ENCODE results near the gene BRI3BP.
"Not testable (repeated sequence)": the region's sequence is repeated elsewhere in the genome, so short reads cannot be mapped to it uniquely, and the experiment has no call there.

Gene BRI3BP

DNA sequence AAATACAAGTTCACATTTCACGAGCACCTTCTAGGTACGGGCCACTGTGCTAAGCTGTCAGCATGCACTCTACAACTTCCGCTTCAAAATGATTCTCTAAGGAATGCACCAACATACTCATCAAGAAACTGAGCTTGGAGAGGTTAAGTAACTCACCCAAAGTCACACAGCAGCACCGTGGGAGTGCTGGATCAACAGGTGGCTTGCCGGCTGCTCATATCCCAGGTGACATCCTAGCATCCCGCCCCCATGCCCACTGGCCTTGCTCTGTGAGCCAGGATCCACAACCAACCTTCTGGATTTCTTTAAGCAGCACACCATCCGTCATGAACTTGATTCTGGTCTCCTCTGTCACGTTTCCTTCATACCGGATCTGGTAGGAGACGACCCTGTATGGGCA lies 21.2 kb upstream of the BRI3BP start:
- no peak for DNase-seq (ENCODE audit: low read depth)

DNA sequence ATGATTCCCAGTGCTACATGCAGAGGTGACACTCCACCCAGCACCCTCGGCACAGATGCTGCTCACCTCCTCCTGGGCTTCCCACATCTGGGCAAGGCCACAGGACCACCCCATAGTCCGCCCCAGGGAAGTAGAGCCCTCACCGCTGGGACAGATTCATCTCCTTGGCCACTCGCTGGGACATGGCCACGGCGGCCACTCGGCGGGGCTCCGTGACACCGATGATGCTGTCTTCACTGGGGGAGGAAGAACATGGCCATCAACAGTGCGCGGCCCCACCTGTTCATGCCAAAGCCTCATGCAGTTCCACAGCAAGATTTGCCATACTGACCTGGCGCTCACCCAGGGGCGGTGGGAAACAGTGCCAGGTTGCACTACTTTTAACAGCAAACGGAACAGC lies 18.2 kb upstream of the BRI3BP start:
- DNase-seq (ENCODE audit: low read depth): no peak

GRCh38 chr12:124976999-124977398 lies 16.4 kb upstream of the BRI3BP start:
- DNase-seq (ENCODE audit: low read depth): no peak

GRCh38 chr12:124979568-124979967 lies 13.9 kb upstream of the BRI3BP start:
- DNase-seq (ENCODE audit: low read depth): no peak

DNA sequence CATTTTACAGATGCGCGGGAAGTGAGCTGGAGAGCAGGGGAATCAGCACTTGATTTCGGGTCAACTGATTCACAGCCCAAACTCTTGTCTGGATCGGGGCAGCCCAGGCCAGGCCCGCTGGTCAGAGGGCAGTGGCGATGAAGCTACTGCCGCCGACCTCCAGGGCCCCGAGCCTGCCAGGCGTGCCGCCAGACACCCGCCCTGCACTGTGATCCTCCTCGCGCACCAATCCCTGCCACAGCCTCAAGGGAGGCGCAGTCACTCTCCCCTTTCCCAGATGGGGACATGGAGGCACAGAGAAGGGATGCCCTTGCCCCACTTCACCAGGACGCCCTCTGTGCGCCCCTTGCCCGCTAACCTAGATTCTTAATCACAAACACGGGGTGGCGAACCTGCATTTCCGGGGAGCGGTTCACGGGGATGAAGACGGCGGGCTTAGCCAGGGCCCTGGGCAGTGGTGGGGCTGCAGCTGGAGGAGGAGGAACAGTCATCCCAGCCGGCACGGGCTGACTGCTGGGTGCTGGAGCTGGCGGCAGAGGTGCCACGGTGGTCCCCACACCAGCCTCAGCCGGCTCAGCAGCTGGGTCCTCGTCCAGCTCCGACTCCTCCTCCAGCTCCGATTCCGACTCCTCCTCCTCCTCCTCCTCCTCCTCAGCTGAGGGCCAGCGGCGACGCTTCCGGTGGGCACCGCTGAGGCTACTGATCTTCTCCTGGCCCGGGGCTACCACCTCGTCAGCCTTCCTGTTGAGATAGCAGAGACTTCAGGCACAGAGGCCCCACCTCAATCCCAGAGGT lies 13.2 kb upstream of the BRI3BP start:
- no peak for DNase-seq (ENCODE audit: low read depth)

DNA sequence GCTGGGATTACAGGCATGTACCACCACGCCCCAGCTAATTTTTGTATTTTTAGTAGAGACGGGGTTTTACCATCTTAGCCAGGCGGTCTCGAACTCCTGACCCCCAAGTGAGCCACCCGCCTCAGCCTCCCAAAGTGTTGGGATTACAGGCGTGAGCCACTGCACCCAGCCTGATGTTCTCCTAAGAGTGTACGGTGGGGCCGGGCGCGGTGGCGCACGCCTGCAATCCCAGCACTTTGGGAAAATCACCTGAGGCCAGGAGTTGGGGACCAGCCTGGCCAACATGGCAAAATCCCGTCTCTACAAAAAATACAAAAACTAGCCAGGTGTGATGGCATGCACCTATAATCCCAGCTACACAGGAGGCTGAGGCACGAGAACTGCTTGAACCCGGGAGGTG lies 6.6 kb upstream of the BRI3BP start:
- not testable (repeated sequence) for DNase-seq (ENCODE audit: low read depth)

- peak; percentile 79 for DNase-seq (ENCODE audit: low read depth)
These were observed 395 bp upstream of the BRI3BP start for GRCh38 chr12:124992874-124993625.

- no peak for DNase-seq (ENCODE audit: low read depth)
These were observed 1.1 kb downstream of the BRI3BP start for GRCh38 chr12:124994437-124994975.

DNA sequence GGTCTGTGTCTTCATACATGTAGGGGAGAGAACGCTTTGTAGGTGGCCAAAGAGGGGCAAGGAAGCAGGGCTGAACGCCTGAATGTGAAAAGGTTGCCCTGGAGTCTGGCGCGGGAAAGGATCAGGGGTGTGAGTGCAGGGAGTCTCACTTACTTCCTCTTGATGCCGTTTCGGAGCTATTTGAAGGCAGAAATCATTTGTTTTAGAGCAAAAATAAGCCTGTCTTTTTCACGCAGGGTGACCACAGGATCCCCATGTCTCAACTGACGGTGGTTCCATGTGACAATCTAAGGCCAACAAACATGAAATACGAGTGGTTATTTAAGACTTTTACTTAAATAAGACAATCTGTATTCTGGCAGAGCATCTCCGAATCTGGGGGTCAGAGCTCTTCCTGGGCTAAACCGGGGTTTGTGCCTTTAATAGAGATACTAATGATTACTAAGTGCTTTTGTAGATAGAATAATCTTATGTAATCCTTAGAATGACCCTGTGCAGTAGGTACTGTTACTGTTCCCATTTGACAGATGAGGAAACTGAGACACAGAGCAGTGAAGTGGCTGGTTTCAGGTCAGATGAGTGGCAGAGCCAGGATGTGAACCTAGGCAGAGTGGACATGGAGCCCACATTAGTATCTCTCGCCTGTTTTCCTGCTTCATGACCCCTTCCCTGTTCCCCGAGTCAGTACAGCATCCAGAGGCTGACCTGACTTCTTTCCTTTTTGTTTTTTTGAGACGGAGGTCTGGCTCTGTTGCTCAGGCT lies 1.9 kb downstream of the BRI3BP start:
- no peak for DNase-seq (ENCODE audit: low read depth)

DNA sequence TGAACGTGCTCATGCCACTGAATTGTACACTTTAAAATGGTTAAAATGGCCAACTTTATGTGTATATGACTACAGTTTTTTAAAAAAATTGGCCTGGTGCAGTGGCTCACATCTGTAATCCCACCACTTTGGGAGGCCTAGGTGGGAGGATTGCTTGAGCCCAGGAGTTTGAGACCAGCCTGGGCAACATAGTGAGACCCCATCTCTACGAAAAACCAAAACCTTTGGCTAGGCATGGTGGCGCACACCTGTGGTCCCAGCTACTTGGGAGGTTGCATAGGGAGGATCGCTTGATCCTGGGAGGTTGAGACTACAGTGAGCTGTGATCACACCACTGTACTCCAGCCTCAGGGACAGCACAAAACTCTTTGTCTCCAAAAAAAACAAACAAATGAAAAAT lies 5.3 kb downstream of the BRI3BP start:
- no peak for DNase-seq (ENCODE audit: low read depth)

- DNase-seq (ENCODE audit: low read depth): no peak
These were observed 8.2 kb downstream of the BRI3BP start for GRCh38 chr12:125001636-125002035.

DNA sequence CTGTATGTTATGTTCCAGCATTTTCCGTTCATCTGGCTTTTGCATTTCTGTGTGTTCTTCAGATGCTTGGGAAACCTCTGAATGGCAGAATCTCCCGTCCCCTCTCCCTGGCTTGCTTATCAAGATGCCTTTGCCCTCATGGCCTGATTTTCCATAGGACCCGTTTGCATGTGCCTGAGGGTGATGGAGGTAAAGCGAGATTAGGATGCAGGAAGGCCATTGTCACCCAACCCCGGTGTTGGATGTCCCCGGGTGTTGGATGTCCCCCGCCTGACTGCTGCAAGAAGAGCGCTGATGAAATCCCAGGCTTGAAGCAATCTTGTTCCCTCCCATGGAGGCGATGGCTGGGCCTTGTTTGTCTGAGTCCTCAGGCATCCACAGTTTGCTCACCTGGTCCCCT lies 9.6 kb downstream of the BRI3BP start:
- no peak for DNase-seq (ENCODE audit: low read depth)

DNA sequence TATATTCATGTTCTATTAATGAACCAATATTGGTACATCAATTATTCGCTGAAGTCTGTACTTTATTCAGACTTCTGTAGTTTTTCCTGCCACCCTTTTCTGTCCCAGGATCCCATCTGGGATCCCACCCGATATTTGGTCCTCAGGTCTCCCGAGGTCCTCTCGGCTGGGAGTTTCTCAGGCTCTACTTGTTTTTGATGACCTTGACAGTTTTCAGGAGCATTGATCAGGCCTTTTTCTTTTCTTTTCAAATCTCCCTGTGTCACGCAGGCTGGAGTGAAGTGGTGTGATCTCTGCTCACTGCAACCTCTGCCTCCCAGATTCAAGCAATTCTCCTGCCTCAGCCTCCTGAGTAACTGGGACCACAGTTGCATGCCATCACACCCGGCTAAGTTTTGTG lies 11.2 kb downstream of the BRI3BP start:
- DNase-seq (ENCODE audit: low read depth): no peak

DNA sequence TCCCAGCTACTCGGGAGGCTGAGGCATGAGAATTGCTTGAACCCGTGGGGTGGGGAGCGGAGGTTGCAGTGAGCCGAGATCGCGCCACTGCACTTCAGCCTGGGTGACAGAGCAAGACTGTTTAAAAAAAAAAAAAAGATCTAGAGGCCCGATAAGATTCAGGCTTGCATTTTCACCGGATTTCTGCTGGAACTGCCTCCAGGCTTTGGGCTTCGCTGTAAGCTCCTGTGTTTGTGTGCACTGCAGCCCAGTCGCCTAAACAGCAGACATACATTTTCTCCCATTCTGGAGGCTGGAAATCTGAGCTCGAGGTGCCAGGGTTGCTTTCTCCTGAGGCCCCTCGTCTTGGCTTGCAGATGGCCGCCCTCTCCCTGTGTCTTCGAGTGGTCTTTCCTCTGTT lies 12.2 kb downstream of the BRI3BP start:
- no peak for DNase-seq (ENCODE audit: low read depth)

DNA sequence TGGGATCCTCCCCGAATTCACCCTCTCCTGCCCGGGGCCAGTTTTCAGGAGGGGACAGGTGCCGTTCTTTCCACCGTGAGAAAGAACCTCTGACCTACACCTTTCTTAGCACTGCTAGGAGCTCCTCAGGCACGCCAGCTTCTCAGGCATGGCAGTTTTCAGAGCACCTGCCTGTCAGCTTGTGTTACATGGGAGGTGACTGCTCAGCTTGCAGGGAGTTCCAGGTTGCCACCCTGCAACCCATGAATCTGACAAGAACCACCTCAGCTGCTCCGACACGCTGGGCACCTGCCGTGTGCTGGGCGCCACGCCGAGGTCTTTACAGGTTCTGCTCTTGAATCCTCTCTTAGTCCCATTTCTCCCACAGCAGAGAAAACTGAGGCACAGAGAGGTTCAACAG lies 12.9 kb downstream of the BRI3BP start:
- no peak for DNase-seq (ENCODE audit: low read depth)

- no peak for DNase-seq (ENCODE audit: low read depth)
These were observed 20.5 kb downstream of the BRI3BP start for GRCh38 chr12:125013816-125014442.

DNA sequence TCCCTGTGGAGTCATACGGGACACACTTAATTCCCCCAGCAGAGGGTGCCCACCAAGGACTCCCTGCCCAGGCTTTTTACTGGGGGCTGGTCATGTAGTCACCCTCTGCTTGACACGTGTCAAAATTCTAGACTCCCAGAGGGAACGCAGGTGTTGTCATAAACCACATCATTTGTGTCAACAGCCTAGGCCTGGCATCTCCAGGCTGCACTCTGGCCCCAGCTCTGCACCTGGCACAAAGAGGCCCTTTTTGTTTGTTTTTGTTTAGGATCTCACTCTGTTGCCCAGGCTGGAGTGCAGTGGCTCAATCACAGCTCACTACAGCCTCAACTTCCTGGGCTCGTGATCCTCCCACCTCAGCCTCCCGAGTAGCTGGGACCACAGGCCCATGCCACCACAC lies 21.1 kb downstream of the BRI3BP start:
- no peak for DNase-seq (ENCODE audit: low read depth)

DNA sequence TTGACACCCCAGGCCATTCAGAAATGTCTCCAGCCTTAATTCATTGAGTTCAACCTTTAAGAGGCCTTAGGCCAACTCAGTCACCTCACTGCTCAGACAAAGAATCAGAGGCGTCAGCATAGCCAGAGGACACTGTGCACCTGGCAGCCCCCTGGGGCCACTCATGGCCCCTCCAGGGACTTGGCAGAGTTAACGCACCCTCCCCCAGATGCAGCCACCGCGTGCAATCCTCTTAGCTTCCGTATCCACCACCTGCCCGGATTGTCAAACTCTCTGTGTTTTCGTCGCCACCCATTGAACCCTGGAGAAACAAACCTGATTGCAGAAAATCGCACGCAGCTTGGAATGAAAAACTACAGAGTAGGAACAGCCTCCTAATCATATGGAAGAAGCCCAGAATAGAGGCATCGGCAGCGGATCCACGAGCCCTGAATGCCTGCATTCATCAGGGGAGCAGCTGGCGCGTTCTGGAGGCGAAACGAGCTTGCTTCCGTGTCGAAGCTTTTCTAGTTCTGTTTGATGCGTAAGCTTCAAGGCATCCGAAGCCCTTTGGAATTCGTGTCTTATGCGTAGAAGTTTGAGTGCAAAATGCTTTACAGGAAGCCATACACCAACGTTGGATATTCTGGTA lies 22.4 kb downstream of the BRI3BP start:
- no peak for DNase-seq (ENCODE audit: low read depth)

- DNase-seq (ENCODE audit: low read depth): no peak
These were observed 24.4 kb downstream of the BRI3BP start for GRCh38 chr12:125017801-125018200.

DNA sequence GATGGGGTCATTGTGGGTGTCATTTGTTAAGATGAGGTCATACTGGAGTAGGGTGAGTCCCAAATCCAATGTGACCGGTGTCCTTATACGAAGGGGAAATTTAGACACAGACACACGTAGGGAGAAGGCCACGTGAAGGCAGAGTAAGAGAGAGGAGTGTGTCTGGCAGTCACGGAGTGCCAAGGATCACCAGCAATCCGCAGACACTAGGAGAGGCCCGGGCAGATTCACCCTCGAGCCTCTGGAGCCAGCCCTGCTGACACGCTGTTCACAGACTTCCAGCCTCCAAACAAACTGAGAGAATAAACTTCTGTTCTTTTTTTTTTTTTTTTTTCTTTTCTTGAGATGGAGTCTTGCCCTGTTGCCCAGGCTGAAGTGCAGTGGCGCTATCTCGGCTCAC lies 24.9 kb downstream of the BRI3BP start:
- DNase-seq (ENCODE audit: low read depth): no peak

DNA sequence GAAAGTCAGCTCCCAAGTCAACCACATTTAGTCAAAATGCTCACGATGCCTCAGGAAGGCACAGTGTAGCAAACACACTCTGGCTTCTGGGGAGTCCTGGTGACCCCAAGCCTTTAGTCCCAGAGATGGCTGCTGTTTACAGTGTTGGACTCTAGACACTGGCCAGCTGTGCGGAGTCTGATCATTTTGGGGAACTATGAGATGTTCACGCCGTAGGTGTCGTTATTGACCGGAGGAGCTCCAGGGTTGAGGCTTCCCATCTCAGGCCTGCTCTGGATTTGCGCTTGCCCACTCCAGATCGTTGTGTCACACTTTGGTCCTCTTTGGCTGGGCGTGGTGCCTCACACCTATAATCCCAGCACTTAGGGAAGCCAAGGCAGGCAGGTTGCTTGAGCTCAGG lies 27.7 kb downstream of the BRI3BP start:
- no peak for DNase-seq (ENCODE audit: low read depth)

DNA sequence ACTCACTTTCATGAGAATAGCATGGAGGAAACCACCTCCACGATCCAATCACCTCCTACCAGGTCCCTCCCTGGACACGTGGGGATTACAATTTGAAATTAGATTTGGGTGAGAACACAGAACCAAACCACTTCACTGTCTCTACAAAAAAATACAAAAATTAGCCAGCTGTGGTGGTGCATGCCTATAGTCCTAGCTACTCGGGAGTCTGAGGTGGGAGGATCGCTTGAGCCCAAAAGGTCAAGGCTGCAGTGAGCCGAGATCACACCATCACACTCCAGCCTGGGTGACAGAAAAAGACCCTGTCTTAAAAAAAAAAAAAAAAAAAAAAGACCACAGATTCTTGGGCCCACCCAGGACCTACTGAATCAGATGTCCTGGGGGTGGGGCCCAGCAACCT lies 28.3 kb downstream of the BRI3BP start:
- DNase-seq (ENCODE audit: low read depth): no peak

Measured in T follicular helper cell (primary cell).